Stimulated activated CD4-positive, alpha-beta T cell treated with anti-CD3 and anti-CD28 coated beads, Interleukin-1b, Interleukin-23, amount 100 ng/mL, for 48 hours (primary cell): ENCODE results near the gene ERRFI1.
"Not testable (repeated sequence)": the region's sequence is repeated elsewhere in the genome, so short reads cannot be mapped to it uniquely, and the experiment has no call there.

Experiments used
- DNase-seq: peaks from one replicate; pipeline ENCODE4 v3.0.0-alpha.2; 2020

The ERRFI1 gene

DNA sequence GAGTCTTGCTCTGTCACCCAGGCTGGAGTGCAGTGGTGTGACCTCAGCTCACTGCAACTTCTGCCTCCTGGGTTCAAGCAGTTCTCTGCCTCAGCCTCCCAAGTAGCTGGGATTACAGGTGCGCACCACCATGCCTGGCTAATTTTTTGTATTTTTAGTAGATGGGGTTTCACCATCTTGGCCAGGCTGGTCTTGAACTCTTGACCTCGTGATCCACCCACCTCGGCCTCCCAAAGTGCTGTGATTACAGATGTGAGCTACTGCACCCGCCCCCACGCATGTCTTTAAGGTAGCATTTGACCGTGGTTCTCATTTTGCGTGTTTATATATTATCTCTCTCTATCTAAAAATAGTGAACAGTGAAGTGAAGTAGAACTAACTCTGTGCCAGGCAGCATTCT lies 62.3 kb downstream of the ERRFI1 start:
- not testable (repeated sequence) for DNase-seq

DNA sequence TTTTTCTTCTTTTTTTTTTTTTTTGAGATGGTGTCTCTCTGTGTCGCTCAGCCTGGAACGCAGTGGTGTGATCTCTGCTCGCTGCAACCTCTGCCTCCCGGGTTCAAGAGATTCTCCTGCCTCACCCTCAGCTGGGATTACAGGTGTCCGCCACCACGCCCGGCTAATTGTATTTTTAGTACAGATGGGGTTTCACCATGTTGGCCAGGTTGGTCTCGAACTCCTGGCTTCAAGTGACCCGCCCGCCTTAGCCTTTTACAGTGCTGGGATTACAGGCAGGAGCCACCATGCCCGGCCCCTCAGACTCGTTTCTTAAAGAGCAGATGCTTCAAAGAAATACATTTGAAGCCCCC lies 62.8 kb downstream of the ERRFI1 start:
- not testable (repeated sequence) for DNase-seq

DNA sequence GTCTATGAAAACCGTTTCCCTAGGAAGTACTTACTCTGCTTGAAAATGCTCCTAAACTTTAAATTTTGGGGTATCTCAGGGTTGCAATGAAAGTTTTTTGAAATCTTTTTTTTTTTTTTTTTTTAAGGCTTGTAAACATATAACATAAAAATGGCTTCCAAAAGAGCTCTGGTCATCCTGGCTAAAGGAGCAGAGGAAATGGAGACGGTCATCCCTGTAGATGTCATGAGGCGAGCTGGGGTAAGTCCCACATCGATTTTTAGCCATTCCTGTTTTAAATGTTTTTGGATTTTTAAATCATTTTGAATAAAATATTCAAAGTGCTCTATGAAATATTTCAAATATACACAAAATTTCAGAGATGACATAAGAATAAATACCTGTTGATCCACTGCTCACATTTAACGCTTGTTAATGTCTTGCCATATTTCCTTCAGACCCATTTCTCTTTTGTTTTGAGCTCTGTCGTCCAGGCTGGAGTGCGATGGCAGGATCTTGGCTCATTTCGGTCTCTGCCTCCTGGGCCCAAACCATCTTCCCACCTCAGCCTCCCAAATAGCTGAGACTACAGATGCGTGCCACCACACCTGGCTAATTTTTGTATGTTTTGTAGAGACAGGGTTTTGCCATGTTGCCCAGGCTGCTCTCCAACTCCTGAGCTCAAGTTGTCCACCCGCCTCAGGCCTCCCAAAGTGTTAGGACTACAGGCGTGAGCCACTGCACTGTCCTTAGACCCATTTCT lies 63.3 kb downstream of the ERRFI1 start:
- DNase-seq, result no peak

DNA sequence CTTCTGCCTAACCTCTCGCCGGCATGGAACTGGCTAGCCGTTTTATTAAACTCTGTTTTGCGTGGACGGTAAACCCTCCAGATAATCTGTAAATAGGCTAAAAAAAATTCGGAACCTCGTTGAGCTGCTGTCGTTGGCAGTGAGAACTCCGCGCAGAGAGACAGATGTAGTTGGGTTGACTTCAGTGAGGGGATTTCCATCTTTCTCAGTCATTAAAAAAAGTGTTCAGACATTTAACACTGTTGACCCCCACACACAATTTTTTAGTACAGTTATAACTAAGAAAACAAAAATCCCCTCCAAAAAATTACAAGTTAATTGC lies 64.1 kb downstream of the ERRFI1 start:
- no peak for DNase-seq
